B cell (primary cell): ENCODE data around the gene SKA3. TPM values are rescaled to one million over a fixed set of nuclear protein-coding genes. Genes with fewer than 3 reads are reported as not detected.

ENCODE experiments used
- ATAC-seq: fragments of 200-7000 bp; cut with Tn5 transposase; one replicate; pipeline ENCODE4 v1.10.0; 2021; ENCODE audit warnings: low read depth, mild to moderate bottlenecking, moderate number of reproducible peaks, moderate library complexity
- CTCF ChIA-PET: fragments of 350-600 bp; sonication (Branson Sonifier 250); formaldehyde crosslinking; loops from one replicate; lab custom pipeline; 2021; ENCODE audit warnings: antibody characterized with exemption, inconsistent platforms; lab: Charles Lee
- POLR2A ChIA-PET: fragments of 350-600 bp; sonication (Branson Sonifier 250); formaldehyde crosslinking; loops from one replicate; lab custom pipeline; 2021; ENCODE audit warnings: antibody characterized with exemption; lab: Charles Lee
- DNase-seq: peaks from one replicate; pipeline ENCODE4 v3.0.0; 2013
- H2AFZ ChIP-seq: 2 replicates; pipeline ENCODE4 v1.6.1; 2012; ENCODE audit warnings: mild to moderate bottlenecking, low read depth, low read length; ENCODE audit not compliant: insufficient read depth, poor library complexity, severe bottlenecking
- H3K27ac ChIP-seq, 2 donors: 1 replicate in 1 of 2; 2 replicates in 1 of 2; pipeline ENCODE4 v1.5.1; 2012 to 2013; ENCODE audit warnings: low read length in 2 of 2, mild to moderate bottlenecking in 2 of 2, moderate library complexity in 1 of 2
- H3K27me3 ChIP-seq, 4 experiments: fragments of 200-600 bp in 1 of 4; sonication (generic) in 1 of 4; replicated peaks in 1 of 4; 1 replicate in 2 of 4; 2 replicates in 2 of 4; pipeline versions ENCODE4 v1.6.1 to v1.7.0; 2013 to 2016; ENCODE audit warnings: low read length in 3 of 4, mild to moderate bottlenecking in 2 of 4, mixed read lengths in 1 of 4, moderate library complexity in 1 of 4; ENCODE audit not compliant: insufficient read depth in 4 of 4, control insufficient read depth in 3 of 4; ENCODE audit errors: control extremely low read depth in 1 of 4
- H3K36me3 ChIP-seq, 2 experiments: replicated peaks in 1 of 2; 1 replicate in 1 of 2; 2 replicates in 1 of 2; pipeline versions ENCODE4 v1.6.1 to v1.7.1; 2013; ENCODE audit warnings: low read length in 1 of 2; ENCODE audit not compliant: insufficient read depth in 2 of 2, control insufficient read depth in 1 of 2; ENCODE audit errors: control extremely low read depth in 1 of 2, extremely low read depth in 1 of 2
- H3K4me1 ChIP-seq, 2 donors: fragments of 200-600 bp in 1 of 2; sonication (generic) in 1 of 2; 1 replicate in 1 of 2; 2 replicates in 1 of 2; pipeline versions ENCODE4 v1.5.1 to v1.6.1; 2013 to 2017; ENCODE audit warnings: low read length in 2 of 2; ENCODE audit not compliant: control insufficient read depth in 2 of 2, insufficient read depth in 2 of 2
- H3K4me2 ChIP-seq: replicated peaks from 2 replicates; pipeline ENCODE3; 2012; ENCODE audit warnings: mild to moderate bottlenecking, low read depth, low read length; ENCODE audit not compliant: poor library complexity, severe bottlenecking
- H3K4me3 ChIP-seq, 5 experiments: fragments of 200-600 bp in 1 of 5; sonication (generic) in 1 of 5; 1 replicate in 3 of 5; 2 replicates in 2 of 5; pipeline versions ENCODE4 v1.5.1 to v1.7.0; 2011 to 2016; ENCODE audit warnings: low read length in 4 of 5, mild to moderate bottlenecking in 4 of 5, low read depth in 2 of 5, control low read depth in 1 of 5, moderate library complexity in 1 of 5; ENCODE audit not compliant: insufficient read depth in 1 of 5; ENCODE audit errors: control extremely low read depth in 1 of 5, extremely low read depth in 1 of 5
- H3K79me2 ChIP-seq: fragments of 200-600 bp; sonication (generic); one replicate; pipeline ENCODE4 v1.6.0; 2016; ENCODE audit warnings: low read length; ENCODE audit not compliant: control insufficient read depth, insufficient read depth
- H3K9ac ChIP-seq: fragments of 200-600 bp; sonication (generic); 2 replicates; pipeline ENCODE4 v1.6.1; 2017; ENCODE audit warnings: mild to moderate bottlenecking, low read length, moderate library complexity
- H3K9me3 ChIP-seq, 3 donors: one replicate each; pipeline versions ENCODE4 v1.6.1 to v1.7.1; 2013; ENCODE audit warnings: low read length in 2 of 3; ENCODE audit not compliant: control insufficient read depth in 2 of 3, insufficient read depth in 1 of 3; ENCODE audit errors: control extremely low read depth in 1 of 3
- H4K20me1 ChIP-seq: 2 replicates; pipeline ENCODE4 v1.6.0; 2012; ENCODE audit warnings: mild to moderate bottlenecking, low read length; ENCODE audit not compliant: insufficient read depth, control insufficient read depth, poor library complexity, severe bottlenecking
- H3K27ac Mint-ChIP-seq: one replicate; pipeline ENCODE4 v1.8.0; 2021; ENCODE audit warnings: mixed read lengths
- H3K27me3 Mint-ChIP-seq: one replicate; pipeline ENCODE4 v1.8.0; 2021; ENCODE audit warnings: mixed read lengths
- H3K4me1 Mint-ChIP-seq: one replicate; pipeline ENCODE4 v1.8.0; 2021; ENCODE audit warnings: mixed read lengths
- H3K4me3 Mint-ChIP-seq: one replicate; pipeline ENCODE4 v1.8.0; 2021; ENCODE audit warnings: mixed read lengths
- H3K9me3 Mint-ChIP-seq: one replicate; pipeline ENCODE4 v1.8.0; 2022; ENCODE audit warnings: mixed read lengths; ENCODE audit not compliant: insufficient read depth
- CTCF ChIP-seq: fragments of 200-600 bp; IDR thresholded peaks from one replicate; pipeline ENCODE4 v1.8.0; 2022; ENCODE audit warnings: antibody characterized with exemption, mild to moderate bottlenecking
- EZH2 ChIP-seq: IDR thresholded peaks from 2 replicates; pipeline ENCODE4 v1.6.1; 2012; ENCODE audit warnings: borderline replicate concordance, low read depth, mild to moderate bottlenecking, moderate library complexity, low read length; ENCODE audit not compliant: insufficient read depth, poor library complexity, severe bottlenecking
- WGBS: methylation state at CpG from one replicate; pipeline ENCODE4 v1.1.5; 2013; ENCODE audit warnings: missing lambda C conversion rate; ENCODE audit not compliant: insufficient coverage; 5-methylcytosine and 5-hydroxymethylcytosine counted together
- intact Hi-C: fragments of 100-400 bp; cut with micrococcal nuclease; formaldehyde crosslinking; loops from one replicate; pipeline ENCODE4 v1.10.0; 2022
- polyA plus RNA-seq: library from polyadenylated mRNA; depleted of rRNA; stranded (reverse); fragments of >200 nt; gene quantifications from 2 replicates; pipeline ENCODE4 v1.2.3, GENCODE V29; 2012
- total RNA-seq, 2 donors: library from RNA; stranded (reverse); fragments of 120-200 nt in 1 of 2; gene quantifications; 1 replicate in 1 of 2; 2 replicates in 1 of 2; pipeline versions ENCODE4 v1.2.3 to v1.2.4, GENCODE V29; 2013 to 2022

The SKA3 gene
- total and polyA plus RNA-seq, 2 donors (not counting 1 experiment from before 2014, with no cell fraction given), result 0.07 to 0.20 TPM

- no peak overlapping the region for H3K27ac ChIP-seq
- intact Hi-C loops, result loop anchor here (10.0 kb wide), 1 partner anchor 355 kb away; the partner anchor contains the start of gene EEF1AKMT1
- H3K79me2 ChIP-seq, result no peaks in the 10 kb centered on the region
- 100% methylated on average over 2 of the region's 2 CpGs for WGBS
- TF ChIP-seq CTCF, result no peak
- TF ChIP-seq EZH2, result no peak
- H3K4me2 ChIP-seq, result no peak overlapping the region
- Mint-ChIP-seq H3K9me3 (no peaks in the 10 kb centered on the region), H3K4me1 (no peaks in the 10 kb centered on the region), H3K27ac (no peak overlapping the region), H3K4me3 (no peak overlapping the region), H3K27me3 (peaks cover 16% of the 10 kb centered on the region)
- ATAC-seq, result no peak
- H3K4me3 ChIP-seq, result no peak overlapping the region
- H3K9ac ChIP-seq, result no peak overlapping the region
- peaks cover 0 to 6% (median 0%) of the 10 kb centered on the region in 4 experiments for H3K27me3 ChIP-seq
- H3K4me1 ChIP-seq, result no peaks in the 10 kb centered on the region
- CTCF ChIA-PET, result no interaction called here
- DNase-seq, result no peak
- H2AFZ ChIP-seq, result no peak overlapping the region
- H4K20me1 ChIP-seq, result no peaks in the 10 kb centered on the region
- no peaks in the 10 kb centered on the region for H3K36me3 ChIP-seq
- H3K9me3 ChIP-seq, result peaks cover 0 to 7% (median 0%) of the 10 kb centered on the region in 3 donors
- POLR2A ChIA-PET, result no interaction called here
Observed at GRCh38 chr13:21130116-21130515, 46.2 kb downstream of the SKA3 start.

GRCh38 chr13:21124852-21125251, 51.5 kb downstream of the SKA3 start:
- DNase-seq (no peak), ATAC-seq (no peak)
- H3K9ac ChIP-seq, result no peak overlapping the region
- H3K4me1 Mint-ChIP-seq, result no peaks in the 10 kb centered on the region
- 41% methylated on average over 6 of the region's 7 CpGs for WGBS
- TF ChIP-seq CTCF (no peak), EZH2 (no peak)
- peaks cover 7% of the 10 kb centered on the region for H3K27me3 Mint-ChIP-seq
- H3K27ac ChIP-seq, result no peak overlapping the region
- H3K4me3 Mint-ChIP-seq, result no peak overlapping the region
- H3K27ac Mint-ChIP-seq, result no peak overlapping the region
- H3K9me3 ChIP-seq, result no peaks in the 10 kb centered on the region
- no peak overlapping the region for H2AFZ ChIP-seq
- H4K20me1 ChIP-seq, result no peaks in the 10 kb centered on the region
- no peaks in the 10 kb centered on the region for H3K27me3 ChIP-seq
- H3K36me3 ChIP-seq, result no peaks in the 10 kb centered on the region
- H3K4me2 ChIP-seq, result no peak overlapping the region
- peaks cover 2% of the 10 kb centered on the region for H3K9me3 Mint-ChIP-seq
- no peaks in the 10 kb centered on the region for H3K4me1 ChIP-seq
- H3K4me3 ChIP-seq, result no peak overlapping the region
- no peaks in the 10 kb centered on the region for H3K79me2 ChIP-seq
- POLR2A ChIA-PET, result no interaction called here
- intact Hi-C loops, result no loop called here
- CTCF ChIA-PET, result no interaction called here
